Stimulated activated naive CD4-positive, alpha-beta T cell treated with Interleukin-2 at 50 U/mL for 16 hours (primary cell): ENCODE data around the gene WFIKKN2.

Experiments used
- DNase-seq: peaks from one replicate; lab custom pipeline; 2025; lab: John Stamatoyannopoulos, UW

WFIKKN2 gene

GRCh38 chr17:50808413-50808812 lies 27.0 kb upstream of the WFIKKN2 start:
- no peak for DNase-seq

GRCh38 chr17:50808888-50809287 lies 26.5 kb upstream of the WFIKKN2 start:
- no peak for DNase-seq

DNA sequence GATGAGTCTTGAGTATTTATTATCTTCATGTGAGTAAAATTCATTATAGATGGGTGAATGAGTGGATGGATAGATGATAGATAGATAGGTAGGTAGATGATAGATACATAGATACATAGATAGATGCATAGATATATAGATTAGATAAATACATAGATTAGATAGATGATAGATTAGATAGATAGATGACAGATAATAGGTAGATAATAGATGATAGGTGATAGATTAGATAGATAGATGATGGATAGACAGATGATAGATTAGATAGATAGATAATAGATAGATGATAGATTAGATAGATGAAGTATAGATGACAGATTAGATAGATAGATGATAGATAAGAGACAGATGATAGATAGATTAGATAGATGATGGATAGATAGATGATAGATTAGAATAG lies 21.8 kb upstream of the WFIKKN2 start:
- DNase-seq: no peak

- DNase-seq: no peak
These were observed 20.0 kb upstream of the WFIKKN2 start for GRCh38 chr17:50815400-50815799.

DNA sequence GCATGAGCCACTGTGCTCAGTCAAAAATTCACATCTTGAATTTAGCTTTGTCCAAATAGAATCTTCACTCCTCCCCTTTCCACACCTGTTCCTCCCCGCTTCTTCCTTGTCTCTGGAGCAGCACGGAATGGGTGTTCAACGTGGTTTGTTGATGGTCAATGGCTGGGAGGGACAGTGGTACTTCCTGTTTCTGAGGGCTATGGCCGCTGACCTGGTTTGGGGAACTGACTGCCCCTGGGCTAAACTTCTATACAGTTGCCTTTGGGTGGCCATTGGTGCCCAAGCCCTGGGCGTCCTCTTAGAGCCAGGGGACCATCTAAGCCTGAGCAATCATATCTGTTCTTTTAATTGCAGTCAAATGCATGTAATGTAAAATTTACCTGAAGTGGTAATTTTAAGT lies 19.1 kb upstream of the WFIKKN2 start:
- DNase-seq: no peak

DNA sequence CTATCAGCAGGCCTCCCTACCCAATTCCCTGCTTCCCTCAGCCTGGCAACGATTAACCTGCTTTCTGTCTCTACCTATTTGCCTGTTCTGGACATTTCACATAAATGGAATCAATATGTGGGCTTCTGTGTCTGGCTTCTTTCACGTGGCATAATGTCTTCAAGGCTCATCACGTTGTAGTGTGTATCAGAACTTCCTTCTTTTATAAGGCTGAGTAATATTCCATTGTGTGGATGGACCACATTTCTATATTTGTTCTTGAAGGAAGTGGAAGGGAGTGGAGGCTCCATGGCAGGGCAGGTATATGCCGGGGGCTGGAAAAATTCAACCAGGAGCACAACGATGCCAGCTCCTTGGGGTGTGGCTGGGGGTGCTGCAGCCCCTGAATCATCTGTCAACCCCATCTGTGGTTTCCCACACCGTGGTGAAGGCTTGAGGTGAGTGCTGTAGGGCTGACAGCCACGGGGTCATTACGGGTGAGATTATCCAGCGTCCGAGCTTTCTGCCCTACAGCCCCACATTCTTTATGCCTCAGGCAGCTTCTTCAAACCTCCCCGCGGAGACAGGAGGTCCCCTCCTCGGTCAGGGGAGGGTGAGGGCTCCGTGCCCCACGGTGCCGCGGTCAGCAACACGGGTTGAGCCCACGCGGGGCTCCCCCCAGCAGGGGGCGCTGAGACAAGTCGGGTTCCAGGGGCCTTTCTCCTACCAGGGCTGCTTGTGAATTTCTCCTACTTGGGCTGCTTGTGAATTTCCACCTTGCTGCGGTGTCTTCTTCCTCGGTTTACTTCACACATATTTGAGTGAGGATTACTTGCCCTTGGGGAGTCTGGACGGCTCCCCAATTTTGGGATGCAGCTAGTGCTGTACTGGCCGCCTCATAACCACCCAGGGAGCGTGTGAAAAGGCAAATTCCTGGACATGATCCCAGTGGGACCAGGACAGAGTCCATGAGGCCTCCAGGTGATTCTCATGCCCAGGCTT lies 18.3 kb upstream of the WFIKKN2 start:
- peak; percentile 38 for DNase-seq

DNA sequence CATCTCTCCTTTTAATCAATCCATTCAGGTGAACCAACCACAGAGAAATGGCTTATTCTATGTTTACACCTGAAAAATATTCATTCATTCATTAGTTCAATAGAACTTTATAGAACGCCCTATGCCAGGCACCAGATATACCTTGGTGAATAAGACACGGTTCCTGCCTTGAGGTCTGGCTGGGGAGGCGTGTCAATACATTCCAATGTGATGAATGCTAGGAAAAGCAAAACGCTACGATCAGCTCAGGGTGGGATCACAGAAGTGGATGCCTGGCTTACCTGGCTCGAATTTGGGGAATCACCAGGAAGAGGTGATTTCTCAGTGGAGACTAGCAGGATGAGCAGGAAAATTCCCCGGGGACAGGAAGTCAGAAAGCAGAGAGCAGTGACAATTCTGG lies 17.5 kb upstream of the WFIKKN2 start:
- no peak for DNase-seq

- DNase-seq: no peak
These were observed 17.1 kb upstream of the WFIKKN2 start for GRCh38 chr17:50818261-50818660.

- no peak for DNase-seq
These were observed 16.3 kb upstream of the WFIKKN2 start for GRCh38 chr17:50818921-50819657.

GRCh38 chr17:50820651-50821050 lies 14.7 kb upstream of the WFIKKN2 start:
- DNase-seq: no peak

DNA sequence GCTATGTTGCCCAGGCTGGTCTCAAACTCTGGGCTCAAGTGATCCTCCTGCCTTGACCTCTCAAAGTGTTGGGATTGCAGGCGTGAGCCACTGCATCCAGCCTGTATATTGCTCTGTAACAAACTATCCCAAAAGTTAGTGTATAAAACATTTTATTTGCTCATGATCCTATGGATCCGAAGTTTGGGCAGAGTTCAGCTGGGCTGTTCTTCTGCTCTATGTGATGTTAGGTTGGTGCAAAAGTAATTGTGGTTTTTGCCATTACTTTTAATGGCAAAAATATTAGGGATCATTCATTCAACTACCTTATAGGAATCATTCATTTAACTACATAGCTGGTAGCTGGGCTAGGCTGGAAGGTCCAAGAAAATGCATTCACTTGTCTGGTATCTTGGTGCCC lies 12.8 kb upstream of the WFIKKN2 start:
- no peak for DNase-seq

DNA sequence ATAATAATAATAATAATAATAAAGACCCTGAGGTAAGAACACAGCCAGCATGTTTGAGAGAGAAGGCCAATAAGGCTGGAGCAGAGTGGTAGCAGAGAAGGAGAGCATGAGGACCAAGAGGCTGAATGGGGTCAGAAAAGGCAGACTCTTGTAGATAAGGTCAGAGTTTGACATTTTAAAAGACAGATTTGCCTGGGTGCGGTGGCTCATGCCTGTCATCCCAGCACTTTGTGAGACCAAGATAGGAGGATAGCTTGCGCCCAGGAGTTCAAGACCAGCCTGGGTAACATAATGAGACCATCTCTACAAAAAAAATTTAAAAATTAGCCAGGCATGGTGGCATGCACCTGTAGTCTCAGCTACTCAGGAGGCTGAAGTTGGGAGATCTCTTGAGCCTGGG lies 11.0 kb upstream of the WFIKKN2 start:
- no peak for DNase-seq

DNA sequence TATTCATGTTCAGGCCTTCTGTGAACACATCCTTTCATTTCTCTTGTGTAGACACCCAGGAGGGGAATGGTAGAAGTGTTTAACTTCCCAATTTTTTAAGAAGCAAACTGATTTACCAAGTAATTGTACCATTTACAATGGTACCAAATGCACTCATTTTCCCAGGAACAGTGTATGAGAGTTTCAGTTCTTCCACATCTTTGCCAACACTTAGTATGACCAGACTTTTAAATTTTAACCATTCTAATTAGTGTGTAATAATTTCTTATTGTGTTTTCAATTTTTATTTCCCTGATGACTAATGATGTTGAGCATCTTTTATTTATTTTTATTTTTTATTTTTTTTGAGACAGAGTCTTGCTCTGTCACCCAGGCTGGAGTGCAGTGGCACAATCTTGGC lies 10.2 kb upstream of the WFIKKN2 start:
- DNase-seq: no peak

DNA sequence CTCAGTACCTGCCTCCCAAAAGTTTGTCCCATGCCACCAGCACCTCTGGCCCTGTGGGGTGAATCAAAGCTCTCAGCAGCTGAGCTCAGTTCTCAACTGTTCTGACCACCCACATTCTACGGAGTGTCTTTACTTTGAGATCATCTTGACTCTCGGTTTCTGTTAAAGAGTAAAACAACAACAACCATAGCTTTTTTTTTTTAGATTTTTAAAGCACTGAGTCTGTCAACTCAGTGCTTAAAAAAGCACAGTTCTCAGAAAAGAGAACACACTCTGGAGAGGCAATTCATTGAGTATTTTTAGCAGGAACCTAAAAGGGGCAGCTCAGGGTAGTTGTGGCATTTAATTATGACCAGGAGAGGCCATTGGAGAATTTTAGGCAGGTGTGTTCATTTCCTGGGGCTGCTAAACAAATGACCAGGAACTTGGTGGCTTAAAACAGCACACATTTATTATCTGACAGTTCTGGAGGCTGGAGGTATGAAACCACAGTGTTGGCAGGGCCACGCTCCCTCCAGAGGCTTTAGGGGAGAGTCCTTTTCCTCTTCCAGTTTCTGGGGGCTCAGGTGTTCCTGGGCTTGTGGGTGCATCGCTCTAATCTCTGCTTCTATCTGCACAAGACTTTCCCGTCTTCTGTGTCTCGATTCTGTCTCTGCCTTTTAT lies 6.7 kb upstream of the WFIKKN2 start:
- no peak for DNase-seq

GRCh38 chr17:50829332-50829731 lies 6.1 kb upstream of the WFIKKN2 start:
- no peak for DNase-seq

DNA sequence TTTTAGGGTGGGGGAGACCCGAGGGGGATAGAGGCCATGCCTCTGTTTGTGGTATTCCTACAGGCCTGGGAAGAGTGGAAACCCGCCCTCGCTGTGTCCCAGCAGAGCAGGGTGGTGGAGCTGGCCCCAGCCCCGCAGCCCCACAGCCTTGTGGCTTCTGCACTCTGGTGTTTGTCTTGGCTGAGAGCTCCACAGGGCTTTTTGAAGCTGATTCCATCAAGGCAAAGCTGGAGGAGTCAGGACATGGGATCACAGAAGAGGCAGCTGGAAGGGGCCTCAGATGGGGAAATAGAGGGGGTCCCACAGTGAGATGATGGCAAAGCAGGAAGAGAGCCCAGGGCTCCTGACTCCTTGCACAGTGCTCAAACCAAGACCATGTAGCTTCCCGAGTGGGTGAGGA lies 5.0 kb upstream of the WFIKKN2 start:
- no peak for DNase-seq

DNA sequence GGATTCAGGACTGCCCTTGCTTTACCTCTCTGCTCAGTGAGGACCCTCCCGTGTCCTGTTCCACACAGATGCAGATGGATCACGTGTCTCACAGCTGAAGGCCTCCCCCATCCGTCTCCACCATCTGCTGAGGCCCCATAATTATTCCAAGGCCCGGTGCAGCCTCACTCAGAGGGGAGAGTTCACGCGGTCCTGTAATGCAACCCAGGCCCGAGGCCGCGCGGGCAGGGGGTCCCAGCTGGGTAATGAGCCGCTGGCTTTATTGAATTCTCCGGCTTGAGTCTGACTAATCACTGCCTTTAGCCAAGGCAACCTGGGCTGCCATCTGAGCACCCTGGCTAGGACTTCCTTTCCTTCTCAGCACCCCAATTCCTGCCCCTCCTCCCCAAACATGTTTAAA lies 4.4 kb upstream of the WFIKKN2 start:
- no peak for DNase-seq

GRCh38 chr17:50831471-50831928 lies 3.9 kb upstream of the WFIKKN2 start:
- DNase-seq: no peak

DNA sequence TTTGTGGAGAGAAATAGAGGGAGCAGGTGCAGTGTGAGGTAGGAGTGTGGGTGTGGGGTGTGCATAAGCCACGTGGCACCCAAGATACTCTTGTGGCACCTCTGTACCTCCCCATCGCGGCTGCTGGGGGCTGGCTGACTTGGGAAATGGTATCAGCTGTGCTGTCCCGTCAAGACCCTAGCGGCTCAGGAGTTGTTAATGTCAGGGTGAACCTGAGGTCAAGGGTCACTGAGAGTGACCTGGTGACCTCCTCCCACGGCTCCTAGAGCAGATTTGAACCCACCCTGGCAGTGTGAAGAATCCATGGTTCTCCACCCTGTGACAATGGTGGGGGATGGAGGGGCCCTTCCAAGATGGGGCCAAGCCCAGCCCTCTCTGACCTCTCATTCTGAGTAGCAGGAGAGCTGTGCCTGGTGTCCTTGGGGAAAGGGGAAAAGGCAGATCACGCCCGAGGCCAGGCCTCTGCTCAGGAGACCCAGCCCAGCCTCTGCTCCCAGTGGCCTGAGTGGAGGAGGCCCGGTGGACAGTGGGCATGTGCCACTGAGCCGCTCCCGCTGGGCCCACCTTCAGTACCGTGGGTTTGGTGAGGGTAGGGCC lies 3.0 kb upstream of the WFIKKN2 start:
- no peak for DNase-seq

DNA sequence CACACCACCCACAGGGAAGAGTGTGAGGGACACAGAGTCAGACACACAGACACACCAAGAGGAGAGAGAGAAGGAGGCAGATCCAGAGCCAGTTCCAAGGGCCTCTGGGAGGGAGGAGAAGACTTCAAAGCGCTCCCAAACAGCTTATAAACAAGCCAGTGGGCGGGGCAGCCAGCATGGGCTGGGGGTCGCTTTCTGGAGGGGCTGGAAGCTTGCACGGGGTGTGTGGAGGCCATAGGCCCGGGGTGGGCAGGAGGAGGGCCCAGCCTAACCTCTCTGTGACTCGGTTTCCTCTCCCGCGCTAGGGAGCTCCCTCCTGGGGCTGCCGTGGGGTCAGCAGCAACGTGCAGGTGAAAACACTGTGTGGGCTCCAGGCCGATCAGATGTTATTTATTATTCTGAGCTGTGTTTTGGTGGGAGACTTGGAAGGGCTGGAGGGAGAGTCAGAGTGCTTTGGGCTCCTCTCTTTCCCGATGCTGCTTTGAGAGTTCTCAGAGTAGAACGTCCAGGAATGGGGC lies 2.5 kb upstream of the WFIKKN2 start:
- DNase-seq: no peak

GRCh38 chr17:50833510-50834428 lies 1.6 kb upstream of the WFIKKN2 start:
- no peak for DNase-seq
